GM19099 (cell line): Measurements from ENCODE around the gene HLA-B.

Source experiments
- POLR2A ChIP-seq: IDR thresholded peaks from 3 replicates; pipeline ENCODE4 v1.6.1; 2011; ENCODE audit warnings: low read depth; ENCODE audit not compliant: insufficient read length; ENCODE audit errors: extremely low read depth

Gene HLA-B

DNA sequence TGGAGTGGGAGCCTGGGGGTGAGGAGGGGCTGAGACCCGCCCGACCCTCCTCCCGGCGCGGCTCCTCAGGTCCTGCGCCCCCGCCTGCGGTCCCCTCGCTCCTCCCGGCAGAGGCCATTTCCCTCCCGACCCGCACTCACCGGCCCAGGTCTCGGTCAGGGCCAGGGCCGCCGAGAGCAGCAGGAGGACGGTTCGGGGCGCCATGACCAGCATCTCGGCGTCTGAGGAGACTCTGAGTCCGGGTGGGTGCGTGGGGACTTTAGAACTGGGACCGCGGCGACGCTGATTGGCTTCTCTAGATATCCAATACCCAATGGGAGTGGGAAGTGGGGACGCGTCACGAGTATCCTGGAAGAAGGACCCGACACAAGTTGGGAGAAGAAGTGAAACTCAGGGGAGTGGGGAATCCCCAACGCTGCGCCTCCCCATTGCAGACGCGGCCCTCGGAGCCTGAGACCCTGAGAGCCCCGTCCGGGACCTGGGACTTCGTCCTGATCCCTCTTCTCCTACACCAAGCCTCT is at the start of gene HLA-B:
TSS of gene HLA-B (minus strand) at position 234 of the 521 bp plus-strand sequence. CDS start at position 213, 21 bp downstream.
- peak; percentile 99 for TF ChIP-seq POLR2A

GRCh38 chr6:31405996-31406395 is 49.0 kb upstream of the HLA-B start:
- no peak for TF ChIP-seq POLR2A

DNA sequence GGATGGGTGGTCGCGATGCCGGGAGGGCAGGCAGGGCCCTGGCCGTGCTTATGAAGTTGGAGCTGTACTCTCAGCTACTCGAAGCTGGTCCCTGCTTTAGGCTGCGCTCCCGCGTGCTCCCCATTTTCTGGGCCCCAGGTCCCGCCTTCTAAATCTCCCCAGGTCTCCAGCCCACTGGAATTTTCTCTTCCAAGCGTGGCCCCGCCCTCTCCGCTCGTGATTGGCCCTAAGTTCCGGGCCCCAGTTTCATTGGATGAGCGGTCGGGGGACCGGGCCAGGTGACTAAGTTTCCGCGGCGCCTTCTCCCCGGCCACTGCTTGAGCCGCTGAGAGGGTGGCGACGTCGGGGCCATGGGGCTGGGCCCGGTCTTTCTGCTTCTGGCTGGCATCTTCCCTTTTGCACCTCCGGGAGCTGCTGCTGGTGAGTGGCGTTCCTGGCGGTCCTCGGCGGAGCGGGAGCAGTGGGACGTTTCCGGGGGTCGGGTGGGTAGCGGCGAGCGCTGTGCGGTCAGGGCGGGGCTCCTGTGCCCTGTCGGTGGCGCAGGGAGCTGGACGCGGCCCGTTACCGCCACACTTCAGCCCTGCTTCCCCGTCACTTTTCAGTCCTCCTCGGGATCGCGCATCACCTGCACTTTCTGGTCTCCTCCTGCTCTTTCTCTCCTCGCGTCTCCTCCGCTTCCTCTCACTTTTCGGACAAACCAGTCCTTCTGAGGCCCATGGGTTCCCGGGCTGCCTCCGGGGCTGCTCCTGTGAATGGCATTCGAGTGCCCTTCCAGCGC is 46.5 kb upstream of the HLA-B start, which contains the start of gene MICA:
TSS of gene MICA (plus strand) at position 313 of the 778 bp plus-strand sequence. CDS start at position 351, 38 bp downstream.
- TF ChIP-seq POLR2A: peak; percentile 35

DNA sequence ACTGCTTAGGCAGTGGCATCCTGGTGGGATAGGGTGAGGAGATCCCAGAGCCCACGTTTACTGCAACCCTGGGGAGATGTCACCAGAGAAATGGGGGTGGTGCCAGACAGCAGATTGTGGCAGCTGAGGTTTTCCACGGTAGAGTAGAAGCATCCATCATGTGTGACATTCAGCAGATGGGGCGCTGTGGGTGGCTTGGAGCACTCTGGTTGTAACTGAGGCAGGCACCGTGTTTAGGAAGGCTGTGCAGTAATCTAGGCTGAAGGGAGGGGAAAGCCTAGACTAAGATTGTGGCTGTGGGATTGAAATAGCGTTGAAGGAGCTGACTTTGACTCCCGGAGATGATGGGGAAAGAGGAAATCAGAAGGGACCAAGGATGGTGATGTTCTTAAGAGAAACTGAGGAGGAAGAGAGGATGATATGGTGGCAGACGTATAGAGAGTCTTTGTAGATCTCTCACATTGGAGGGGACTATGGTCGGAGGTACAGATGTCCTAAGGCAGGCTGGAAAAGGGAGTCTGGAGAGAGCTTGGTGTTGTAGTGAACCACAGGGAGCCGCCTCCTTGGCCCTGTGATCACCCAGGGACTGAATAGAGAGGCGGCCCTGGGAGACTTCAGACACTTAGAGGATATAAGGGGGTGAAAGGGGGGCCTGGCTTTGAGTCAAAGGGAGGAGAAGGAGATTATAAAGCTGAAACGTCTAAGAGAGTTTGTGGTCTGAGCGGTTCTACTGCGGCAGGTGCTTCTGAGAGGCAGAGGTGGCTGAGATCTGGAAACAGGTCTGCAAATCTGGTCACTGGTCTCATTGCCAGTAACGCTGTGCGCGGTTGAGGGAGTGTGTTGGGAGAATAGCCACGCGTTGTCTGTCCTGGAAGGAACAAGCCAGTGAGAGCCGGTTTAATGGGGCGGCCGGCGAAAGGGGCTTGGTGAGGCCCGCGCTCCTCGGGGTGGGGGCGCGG is 45.6 kb upstream of the HLA-B start:
- TF ChIP-seq POLR2A: no peak

DNA sequence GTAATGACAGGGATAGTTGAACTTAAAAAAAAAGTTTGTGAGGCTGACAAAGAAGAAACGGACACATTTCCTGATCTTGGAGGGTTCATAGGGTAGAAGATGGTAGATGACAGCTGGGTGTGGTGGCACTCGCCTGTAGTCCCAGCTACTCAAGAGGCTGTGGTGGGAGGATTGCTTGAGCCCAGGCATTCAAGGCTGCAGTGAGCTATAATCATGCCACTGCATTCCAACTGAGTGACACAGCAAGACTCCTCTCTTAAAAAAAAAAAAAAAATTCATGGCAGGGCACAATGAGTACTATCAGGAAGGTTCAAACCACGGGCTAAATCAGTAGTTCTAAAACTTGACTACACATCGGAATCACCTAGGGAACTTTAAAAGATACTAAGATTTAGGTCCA is 44.4 kb upstream of the HLA-B start:
- TF ChIP-seq POLR2A: no peak

DNA sequence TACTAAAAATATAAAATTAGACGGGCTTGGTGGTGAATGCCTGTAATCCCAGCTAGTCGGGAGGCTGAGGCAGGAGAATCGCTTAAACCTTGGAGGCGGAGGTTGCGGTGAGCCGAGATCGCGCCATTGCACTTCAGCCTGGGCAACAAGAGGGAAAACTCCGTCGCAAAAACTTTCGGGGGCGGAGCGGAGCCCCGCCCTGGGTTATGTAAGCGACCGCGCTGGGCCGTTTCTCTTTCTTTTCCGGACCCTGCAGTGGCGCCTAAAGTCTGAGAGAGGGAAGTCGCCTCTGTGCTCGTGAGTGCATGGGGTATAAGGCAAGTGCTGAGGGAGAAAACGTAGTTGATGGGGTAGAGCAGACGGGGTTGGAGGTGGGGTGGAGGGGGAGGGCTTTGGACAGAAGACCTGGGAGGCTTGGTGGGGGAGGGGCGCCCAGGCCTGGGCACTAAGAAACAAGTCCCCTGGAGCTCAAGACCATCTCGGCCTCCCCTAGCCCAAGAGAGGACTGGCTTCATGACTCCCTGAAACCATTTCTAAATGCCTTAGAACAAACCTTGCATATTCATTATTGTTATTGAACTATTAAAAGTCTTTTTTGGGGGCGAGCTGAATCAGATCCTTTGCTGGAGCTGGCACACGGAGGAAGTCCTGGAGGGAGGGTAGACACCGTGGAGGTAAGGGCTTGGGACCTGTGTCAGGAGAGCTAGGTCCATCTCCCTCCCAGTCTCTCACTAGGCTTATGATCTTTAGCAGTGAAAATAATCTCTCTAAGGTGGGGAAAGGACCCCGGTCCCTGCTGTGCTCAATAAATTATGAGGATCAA is 43.7 kb upstream of the HLA-B start:
- TF ChIP-seq POLR2A: peak; percentile 80

- TF ChIP-seq POLR2A: peak; percentile 56
Observed at GRCh38 chr6:31399589-31400466, 42.8 kb upstream of the HLA-B start.

DNA sequence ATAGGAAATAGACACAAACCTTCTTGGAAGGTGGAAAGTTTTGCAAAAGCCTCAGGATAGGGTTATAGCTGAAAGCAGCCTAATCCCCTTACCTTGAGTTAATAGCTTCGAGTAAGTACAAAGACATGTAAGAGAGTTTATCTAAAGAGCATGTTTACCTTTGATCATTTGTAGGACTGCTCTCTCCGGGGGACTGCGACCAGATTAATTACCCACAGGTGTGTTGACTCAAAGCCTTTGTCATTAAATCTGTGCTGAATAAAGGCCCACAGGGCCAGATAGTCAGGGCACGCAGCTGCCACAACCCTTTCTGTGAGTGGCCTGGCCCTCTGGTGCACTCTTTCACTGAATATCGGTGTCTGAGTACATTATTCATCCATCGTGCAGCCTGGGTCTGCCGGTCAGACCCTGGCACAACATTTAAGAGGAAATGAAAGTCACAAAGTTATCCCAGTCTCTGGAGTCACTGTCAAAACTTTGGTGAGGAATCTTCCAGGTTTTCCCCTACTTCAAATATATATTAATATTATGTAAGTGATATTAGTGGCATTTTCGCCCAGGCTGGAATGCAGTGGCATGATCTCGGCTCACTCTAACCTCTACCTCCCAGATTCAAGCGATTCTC is 41.0 kb upstream of the HLA-B start:
- no peak for TF ChIP-seq POLR2A

- no peak for TF ChIP-seq POLR2A
Observed at GRCh38 chr6:31396422-31397152, 39.6 kb upstream of the HLA-B start.

DNA sequence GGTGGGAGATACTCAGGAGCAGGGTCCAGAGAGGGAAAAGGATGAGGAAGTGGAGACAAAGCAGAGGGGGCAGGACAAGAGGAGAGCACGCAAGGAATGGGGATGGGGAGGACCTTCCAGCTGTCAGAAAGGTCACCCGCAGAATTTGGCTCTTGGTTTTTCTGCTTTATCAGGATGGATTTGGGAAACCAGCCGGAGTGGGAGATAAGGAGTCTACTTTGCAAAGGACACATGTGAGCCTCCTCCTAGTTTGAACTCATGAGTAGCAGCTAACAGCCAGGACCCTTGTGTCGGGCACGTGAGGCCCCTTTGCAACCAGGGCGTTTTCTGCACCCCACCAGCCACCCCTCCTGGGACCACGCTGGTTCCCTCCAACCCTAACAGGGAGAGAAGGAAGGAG is 38.9 kb upstream of the HLA-B start:
- TF ChIP-seq POLR2A: no peak

GRCh38 chr6:31394381-31394780 is 37.4 kb upstream of the HLA-B start:
- TF ChIP-seq POLR2A: no peak

- TF ChIP-seq POLR2A: no peak
Observed at GRCh38 chr6:31393932-31394331, 37.0 kb upstream of the HLA-B start.

GRCh38 chr6:31386977-31387376 is 30.0 kb upstream of the HLA-B start:
- TF ChIP-seq POLR2A: no peak

GRCh38 chr6:31386099-31386498 is 29.1 kb upstream of the HLA-B start:
- TF ChIP-seq POLR2A: no peak
